ENCODE results near the gene E4F1.

DNA sequence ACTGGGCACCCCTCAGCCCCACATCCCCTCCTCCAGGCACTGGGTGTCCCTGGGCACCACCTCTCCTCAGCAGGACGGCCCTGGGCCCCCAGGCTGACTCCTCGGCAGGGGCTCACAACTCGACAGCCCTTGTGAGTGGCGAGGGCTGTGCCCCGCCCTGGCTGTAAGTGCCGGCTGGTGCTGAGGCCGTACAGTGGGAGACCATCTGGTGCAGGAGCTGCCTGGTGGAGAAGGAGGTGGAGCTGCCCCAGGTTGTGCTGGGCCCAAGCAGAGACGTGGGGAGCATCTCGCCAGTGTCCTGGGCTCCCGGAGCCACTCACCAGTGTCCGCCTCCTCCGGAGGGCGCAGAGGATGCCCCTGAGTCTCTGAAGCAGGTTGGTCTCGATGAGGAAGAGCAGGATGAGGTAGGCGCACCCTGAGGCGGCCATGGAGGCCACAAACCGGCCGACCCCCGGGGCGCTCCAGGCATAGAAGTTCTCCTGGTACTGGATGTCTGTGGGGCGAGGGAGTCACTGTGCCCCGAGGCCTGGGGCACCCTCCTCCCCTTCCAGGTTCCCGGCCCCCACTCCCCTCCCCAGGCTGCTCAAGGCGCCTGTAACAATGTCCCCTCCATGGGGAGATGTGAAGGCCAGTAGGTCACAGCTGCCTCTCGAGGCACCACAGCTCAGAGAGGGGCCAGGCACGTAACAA lies 59.6 kb downstream of the E4F1 start:
- no peak for TF ChIP-seq CTCF (IDR thresholded peaks at IDR 0.05; ENCODE audit: low read depth, low read length)
- TF ChIP-seq POLR2A (IDR thresholded peaks at IDR 0.05; ENCODE audit: extremely low read depth, insufficient read length), result no peak
- no peak for TF ChIP-seq MYC (IDR thresholded peaks at IDR 0.05; ENCODE audit: low read depth, low read length)
- TF ChIP-seq MAX (IDR thresholded peaks at IDR 0.05; ENCODE audit: low read depth, low read length), result no peak

All from NB4 (cell line).